HFF-Myc (cell line): ENCODE data around the gene AGMO.

Source experiments
- DNase-seq: peaks from one replicate; pipeline ENCODE4 v3.0.0-alpha.2; 2011; ENCODE audit warnings: low read depth; ENCODE audit errors: extremely low read depth
- H3K4me3 ChIP-seq: replicated peaks from 2 replicates; pipeline ENCODE4 v1.5.1; 2011; ENCODE audit warnings: low read depth, mild to moderate bottlenecking, control low read depth, low read length
- TF ChIP-seq, protein P1 (sequence below): IDR thresholded peaks from 2 replicates; pipeline ENCODE4 v1.5.1; 2012; ENCODE audit warnings: mild to moderate bottlenecking, low read depth, low read length, control low read depth; ENCODE audit errors: missing control alignments

AGMO gene

DNA sequence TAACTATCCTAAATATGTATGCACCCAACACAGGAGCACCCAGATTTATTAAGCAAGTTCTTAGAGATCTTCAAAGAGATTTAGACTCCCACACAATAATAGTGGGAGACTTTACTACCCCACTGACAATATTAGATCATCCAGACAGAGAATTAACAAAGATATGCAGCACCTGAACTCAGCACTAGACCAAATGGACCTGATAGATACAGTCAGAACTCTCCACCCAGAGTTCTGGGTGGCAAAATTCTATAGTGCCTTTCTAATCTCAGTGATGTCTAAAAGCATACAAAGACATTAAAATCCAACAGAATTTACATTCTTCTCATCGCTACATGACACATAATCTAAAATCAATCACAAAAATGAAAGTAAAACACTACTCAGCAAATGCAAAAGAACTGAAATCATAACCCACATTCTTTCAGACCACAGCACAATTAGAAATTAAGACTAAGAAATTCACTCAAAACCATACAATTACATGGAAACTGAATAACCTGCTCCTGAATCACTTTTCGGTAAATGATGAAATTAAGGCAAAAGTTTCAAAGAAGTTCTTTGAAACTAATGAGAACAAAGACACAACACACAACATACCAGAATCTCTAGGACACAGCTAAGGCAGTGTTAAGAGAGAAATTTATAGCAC is 183.2 kb downstream of the AGMO start:
- no peak overlapping the region for H3K4me3 ChIP-seq
- TF ChIP-seq, protein P1, sequence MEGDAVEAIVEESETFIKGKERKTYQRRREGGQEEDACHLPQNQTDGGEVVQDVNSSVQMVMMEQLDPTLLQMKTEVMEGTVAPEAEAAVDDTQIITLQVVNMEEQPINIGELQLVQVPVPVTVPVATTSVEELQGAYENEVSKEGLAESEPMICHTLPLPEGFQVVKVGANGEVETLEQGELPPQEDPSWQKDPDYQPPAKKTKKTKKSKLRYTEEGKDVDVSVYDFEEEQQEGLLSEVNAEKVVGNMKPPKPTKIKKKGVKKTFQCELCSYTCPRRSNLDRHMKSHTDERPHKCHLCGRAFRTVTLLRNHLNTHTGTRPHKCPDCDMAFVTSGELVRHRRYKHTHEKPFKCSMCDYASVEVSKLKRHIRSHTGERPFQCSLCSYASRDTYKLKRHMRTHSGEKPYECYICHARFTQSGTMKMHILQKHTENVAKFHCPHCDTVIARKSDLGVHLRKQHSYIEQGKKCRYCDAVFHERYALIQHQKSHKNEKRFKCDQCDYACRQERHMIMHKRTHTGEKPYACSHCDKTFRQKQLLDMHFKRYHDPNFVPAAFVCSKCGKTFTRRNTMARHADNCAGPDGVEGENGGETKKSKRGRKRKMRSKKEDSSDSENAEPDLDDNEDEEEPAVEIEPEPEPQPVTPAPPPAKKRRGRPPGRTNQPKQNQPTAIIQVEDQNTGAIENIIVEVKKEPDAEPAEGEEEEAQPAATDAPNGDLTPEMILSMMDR = no peak
- DNase-seq = no peak

DNA sequence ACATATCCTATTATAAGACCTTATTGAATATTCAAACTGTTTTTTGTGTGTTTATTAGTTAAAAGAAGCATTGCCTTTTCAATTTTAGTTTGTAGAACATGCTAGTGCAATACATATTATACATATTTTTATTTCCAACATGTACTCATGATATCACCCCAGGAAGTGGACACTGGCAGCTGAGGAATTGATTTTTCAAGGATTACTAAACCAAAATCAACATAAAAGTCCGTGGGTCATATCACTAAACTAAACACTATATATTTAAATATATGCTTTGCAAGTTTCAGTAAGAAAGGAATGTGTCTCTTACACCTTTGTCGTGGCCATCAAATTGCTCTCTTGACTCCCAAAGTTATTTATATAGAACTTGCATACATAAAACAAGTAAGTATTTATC is 185.2 kb downstream of the AGMO start:
- TF ChIP-seq, protein P1 = no peak
- H3K4me3 ChIP-seq = no peak overlapping the region
- no peak for DNase-seq

DNA sequence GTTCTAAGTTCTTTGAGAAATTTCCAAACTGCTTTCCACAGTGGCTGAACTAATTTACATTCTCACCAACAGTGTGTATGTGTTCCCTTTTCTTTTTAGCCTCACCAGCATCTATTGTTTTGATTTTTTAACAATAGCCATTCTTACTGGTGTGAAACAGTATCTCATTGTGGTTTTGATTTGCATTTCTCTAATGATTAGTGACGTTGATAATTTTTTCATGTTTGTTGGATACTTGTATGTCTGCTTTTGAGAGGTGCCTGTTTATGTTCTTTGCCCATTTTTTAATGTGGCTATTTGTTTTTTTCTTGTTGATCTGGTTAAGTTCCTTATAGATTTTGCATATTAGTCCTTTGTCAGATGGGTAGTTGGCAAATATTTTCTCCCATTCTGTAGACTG is 191.4 kb downstream of the AGMO start:
- H3K4me3 ChIP-seq = no peak overlapping the region
- no peak for DNase-seq
- TF ChIP-seq, protein P1 = no peak

DNA sequence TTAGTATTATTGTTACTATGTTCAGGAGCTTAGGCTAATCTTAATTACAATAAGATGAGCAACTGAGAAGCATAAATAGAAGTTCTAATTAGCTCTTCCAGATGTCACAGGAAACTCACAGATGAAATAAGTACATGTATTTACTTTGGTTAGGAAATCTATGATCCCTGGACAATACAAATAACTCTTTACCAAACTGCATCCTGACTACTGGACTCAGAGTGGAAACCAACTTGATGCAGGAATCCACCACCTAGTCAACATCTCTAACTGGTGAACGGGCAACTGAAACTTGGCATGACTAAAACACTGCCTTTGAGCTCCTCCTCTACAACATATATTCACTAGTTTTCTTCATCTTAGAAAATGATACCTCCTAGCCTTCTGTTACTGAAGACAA is 193.2 kb downstream of the AGMO start:
- DNase-seq = no peak
- TF ChIP-seq, protein P1 = no peak
- H3K4me3 ChIP-seq = no peak overlapping the region

DNA sequence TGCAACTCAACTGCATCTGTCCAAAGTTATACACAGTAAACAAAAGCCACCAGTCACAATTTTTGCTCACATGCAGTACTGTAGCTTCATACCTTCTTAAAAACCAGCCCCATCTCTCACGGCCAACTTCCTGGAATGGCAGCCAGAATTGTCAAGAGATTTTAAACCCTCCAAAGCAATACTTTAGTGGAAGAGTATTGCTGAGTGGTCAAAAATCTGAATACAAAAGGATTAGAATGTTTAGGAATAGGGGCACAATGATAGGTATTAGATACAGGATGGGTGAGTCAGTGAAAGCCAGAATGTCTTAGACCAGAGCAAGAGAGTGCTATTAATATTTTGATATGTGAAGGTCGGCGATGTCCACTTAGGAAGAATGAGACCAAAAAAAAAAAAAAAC is 193.9 kb downstream of the AGMO start:
- no peak for DNase-seq
- TF ChIP-seq, protein P1 = no peak
- no peak overlapping the region for H3K4me3 ChIP-seq

DNA sequence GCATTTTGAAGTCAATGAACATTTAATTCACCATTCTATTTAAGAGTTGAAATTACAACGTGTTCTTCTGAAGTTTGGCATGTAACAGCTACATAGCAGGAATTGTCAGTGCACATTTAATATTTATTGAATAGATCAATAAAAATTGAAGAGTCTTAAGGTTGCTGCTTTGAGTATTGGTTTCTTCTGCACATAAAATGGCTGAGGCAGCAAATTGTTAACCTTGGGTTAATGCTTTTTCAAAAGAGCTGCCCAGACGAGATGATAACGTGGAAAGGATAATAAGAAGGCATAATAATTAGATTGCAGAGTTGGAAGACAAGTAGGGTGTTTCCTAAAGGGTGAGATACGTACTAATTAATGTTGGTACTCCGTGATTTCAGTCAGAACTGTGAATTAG is 203.7 kb downstream of the AGMO start:
- TF ChIP-seq, protein P1 = no peak
- DNase-seq = no peak
- no peak overlapping the region for H3K4me3 ChIP-seq
